Naive thymus-derived CD4-positive, alpha-beta T cell (primary cell): ENCODE measurements around the gene APOA4. TPM values are rescaled to one million over a fixed set of nuclear protein-coding genes. Genes with fewer than 3 reads are reported as not detected.

Experiments
- ATAC-seq: fragments of 150-1000 bp; cut with Tn5 transposase; 2 replicates; pipeline ENCODE4 v1.10.0; 2021; ENCODE audit warnings: mild to moderate bottlenecking, moderate library complexity
- CTCF ChIA-PET: fragments of 350-600 bp; sonication (Branson Sonifier 250); formaldehyde crosslinking; loops from one replicate; lab custom pipeline; 2021; ENCODE audit warnings: antibody characterized with exemption; lab: Charles Lee
- POLR2A ChIA-PET: fragments of 350-600 bp; sonication (Branson Sonifier 250); formaldehyde crosslinking; loops from one replicate; lab custom pipeline; 2021; ENCODE audit warnings: antibody characterized with exemption, inconsistent platforms; lab: Charles Lee
- DNase-seq, 9 donors: peaks; one replicate each; pipeline versions ENCODE4 v3.0.0 to v3.0.0-alpha.2; 2020 to 2022; ENCODE audit warnings: mixed read lengths in 1 of 9
- H3K27ac ChIP-seq: one replicate; pipeline ENCODE4 v1.7.0; 2013; ENCODE audit warnings: mild to moderate bottlenecking, low read depth, low read length, moderate library complexity
- H3K27me3 ChIP-seq, 2 donors: one replicate each; pipeline ENCODE4 v1.7.0; 2013; ENCODE audit warnings: low read length in 2 of 2, mild to moderate bottlenecking in 2 of 2, moderate library complexity in 2 of 2; ENCODE audit not compliant: control insufficient read depth in 2 of 2, insufficient read depth in 2 of 2
- H3K36me3 ChIP-seq, 3 experiments: 1 replicate in 2 of 3; 2 replicates in 1 of 3; pipeline ENCODE4 v1.7.0; 2013; ENCODE audit warnings: low read length in 3 of 3, mild to moderate bottlenecking in 3 of 3, moderate library complexity in 1 of 3; ENCODE audit not compliant: insufficient read depth in 3 of 3, control insufficient read depth in 2 of 3
- H3K4me1 ChIP-seq, 2 donors: one replicate each; pipeline ENCODE4 v1.7.0; 2013; ENCODE audit warnings: low read length in 2 of 2, mild to moderate bottlenecking in 2 of 2, moderate library complexity in 1 of 2; ENCODE audit not compliant: control insufficient read depth in 2 of 2, insufficient read depth in 2 of 2
- H3K4me3 ChIP-seq: 2 replicates; pipeline ENCODE4 v1.7.0; 2013; ENCODE audit warnings: mild to moderate bottlenecking, low read length
- H3K9me3 ChIP-seq, 3 experiments: 1 replicate in 2 of 3; 2 replicates in 1 of 3; pipeline ENCODE4 v1.7.0; 2013; ENCODE audit warnings: low read length in 3 of 3; ENCODE audit not compliant: control insufficient read depth in 2 of 3
- H3K27ac Mint-ChIP-seq, 9 donors: one replicate each; pipeline ENCODE4 v1.8.0; 2020 to 2022; ENCODE audit warnings: mixed read lengths in 9 of 9, mild to moderate bottlenecking in 8 of 9, moderate library complexity in 5 of 9, inconsistent platforms in 2 of 9
- H3K27me3 Mint-ChIP-seq, 5 donors: one replicate each; pipeline ENCODE4 v1.8.0; 2021 to 2022; ENCODE audit warnings: mixed read lengths in 5 of 5, mild to moderate bottlenecking in 1 of 5
- H3K36me3 Mint-ChIP-seq, 5 donors: one replicate each; pipeline ENCODE4 v1.8.0; 2020 to 2022; ENCODE audit warnings: mixed read lengths in 5 of 5, mild to moderate bottlenecking in 3 of 5, inconsistent platforms in 1 of 5
- H3K4me1 Mint-ChIP-seq, 7 donors: one replicate each; pipeline ENCODE4 v1.8.0; 2020 to 2022; ENCODE audit warnings: mixed read lengths in 7 of 7, mild to moderate bottlenecking in 3 of 7, inconsistent platforms in 1 of 7
- H3K4me3 Mint-ChIP-seq, 10 donors: one replicate each; pipeline ENCODE4 v1.8.0; 2020 to 2022; ENCODE audit warnings: mild to moderate bottlenecking in 10 of 10, mixed read lengths in 10 of 10, moderate library complexity in 6 of 10, inconsistent platforms in 2 of 10
- H3K9me3 Mint-ChIP-seq, 11 donors: one replicate each; pipeline ENCODE4 v1.8.0; 2020 to 2022; ENCODE audit warnings: mixed read lengths in 11 of 11, mild to moderate bottlenecking in 4 of 11, inconsistent platforms in 1 of 11, moderate library complexity in 1 of 11
- intact Hi-C, 2 donors: fragments of 100-400 bp; cut with micrococcal nuclease; formaldehyde crosslinking; loops; one replicate each; pipeline ENCODE4 v1.15.1; 2023
- polyA plus RNA-seq, 2 donors: library from polyadenylated mRNA; unstranded; fragments of 300-500 nt; fragmentation: Illumina TruSeq; gene quantifications; one replicate each; pipeline ENCODE4 v1.2.3, GENCODE V29; 2021
- total RNA-seq, 6 experiments: library from RNA in 5 of 6; stranded (reverse) in 5 of 6; gene quantifications; 1 replicate in 5 of 6; 2 replicates in 1 of 6; pipeline ENCODE4 v1.2.3 and lab custom pipeline; 2021 to 2026

Gene APOA4
- total and polyA plus RNA-seq, 7 experiments from 2014 or later, result not detected

DNA sequence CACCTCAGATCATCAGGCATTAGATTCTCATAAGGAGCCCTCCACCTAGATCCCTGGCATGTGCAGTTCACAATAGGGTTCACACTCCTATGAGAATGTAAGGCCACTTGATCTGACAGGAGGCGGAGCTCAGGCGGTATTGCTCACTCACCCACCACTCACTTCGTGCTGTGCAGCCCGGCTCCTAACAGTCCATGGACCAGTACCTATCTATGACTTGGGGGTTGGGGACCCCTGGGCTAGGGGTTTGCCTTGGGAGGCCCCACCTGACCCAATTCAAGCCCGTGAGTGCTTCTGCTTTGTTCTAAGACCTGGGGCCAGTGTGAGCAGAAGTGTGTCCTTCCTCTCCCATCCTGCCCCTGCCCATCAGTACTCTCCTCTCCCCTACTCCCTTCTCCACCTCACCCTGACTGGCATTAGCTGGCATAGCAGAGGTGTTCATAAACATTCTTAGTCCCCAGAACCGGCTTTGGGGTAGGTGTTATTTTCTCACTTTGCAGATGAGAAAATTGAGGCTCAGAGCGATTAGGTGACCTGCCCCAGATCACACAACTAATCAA lies 8.8 kb upstream of the APOA4 start:
- Histone ChIP-seq H3K9me3 (no peaks in the 10 kb centered on the region), H3K27me3 (no peaks in the 10 kb centered on the region), H3K4me1 (peaks cover 4 to 9% of the 10 kb centered on the region in 2 donors), H3K27ac (no peak overlapping the region), H3K4me3 (no peak overlapping the region), H3K36me3 (no peaks in the 10 kb centered on the region)
- CTCF ChIA-PET, result interaction anchor here (1.7 kb wide), 1 partner anchor 10 kb away, joined by 4 read pairs; no protein-coding TSS in a partner anchor
- Mint-ChIP-seq H3K27me3 (peaks cover 0 to 4% (median 0%) of the 10 kb centered on the region in 5 donors), H3K27ac (no peak overlapping the region), H3K36me3 (no peaks in the 10 kb centered on the region), H3K4me3 (no peak overlapping the region), H3K9me3 (no peaks in the 10 kb centered on the region), H3K4me1 (peaks cover 4 to 17% (median 9%) of the 10 kb centered on the region in 7 donors)
- no peak for ATAC-seq
- DNase-seq, result no peak
- POLR2A ChIA-PET, result no interaction called here
- intact Hi-C loops, result no loop called here

GRCh38 chr11:116830184-116830912 lies 7.2 kb upstream of the APOA4 start:
- no peak for ATAC-seq
- H3K9me3 Mint-ChIP-seq, result no peaks in the 10 kb centered on the region
- H3K4me1 Mint-ChIP-seq, result peaks cover under 1 to 8% (median 7%) of the 10 kb centered on the region in 7 donors
- Histone ChIP-seq H3K36me3 (no peaks in the 10 kb centered on the region), H3K4me1 (peaks cover 0 to 3% of the 10 kb centered on the region in 2 donors), H3K27me3 (no peaks in the 10 kb centered on the region), H3K4me3 (no peak overlapping the region), H3K27ac (no peak overlapping the region), H3K9me3 (no peaks in the 10 kb centered on the region)
- ChIA-PET POLR2A (no interaction called here), CTCF (interaction anchor here (0.6 to 1.7 kb wide), 2 partner anchors 9 to 49 kb away, joined by 3 to 4 read pairs; no protein-coding TSS in a partner anchor)
- no peaks in the 10 kb centered on the region for H3K36me3 Mint-ChIP-seq
- no peak overlapping the region for H3K27ac Mint-ChIP-seq
- DNase-seq, result no peak
- H3K4me3 Mint-ChIP-seq, result no peak overlapping the region
- peaks cover 0 to 4% (median 0%) of the 10 kb centered on the region in 5 donors for H3K27me3 Mint-ChIP-seq
- intact Hi-C loops, result no loop called here

- DNase-seq (no peak), ATAC-seq (no peak)
- Histone ChIP-seq H3K27me3 (no peaks in the 10 kb centered on the region), H3K27ac (no peak within 1 kb of the TSS), H3K9me3 (no peaks in the 10 kb centered on the region), H3K36me3 (no peaks in the 10 kb centered on the region), H3K4me3 (no peak within 1 kb of the TSS), H3K4me1 (no peaks in the 10 kb centered on the region)
- no peaks in the 10 kb centered on the region for H3K9me3 Mint-ChIP-seq
- intact Hi-C loops, result no loop called here
- peaks cover 0 to 2% (median under 1%) of the 10 kb centered on the region in 7 donors for H3K4me1 Mint-ChIP-seq
- ChIA-PET CTCF (no interaction called here), POLR2A (no interaction called here)
- H3K27ac Mint-ChIP-seq, result no peak within 1 kb of the TSS
- H3K4me3 Mint-ChIP-seq, result no peak within 1 kb of the TSS
- no peaks in the 10 kb centered on the region for H3K27me3 Mint-ChIP-seq
- no peaks in the 10 kb centered on the region for H3K36me3 Mint-ChIP-seq
These were observed 6.5 kb upstream of the APOA4 start, which contains the start of gene APOC3 for GRCh38 chr11:116829525-116830183. APOC3 (plus strand) TSS chr11:116829907; CDS start chr11:116830583, 676 bp downstream.

GRCh38 chr11:116828632-116829524 lies 5.8 kb upstream of the APOA4 start:
- no peaks in the 10 kb centered on the region for H3K9me3 ChIP-seq
- H3K36me3 Mint-ChIP-seq, result no peaks in the 10 kb centered on the region
- no peak overlapping the region for H3K4me3 ChIP-seq
- no peaks in the 10 kb centered on the region for H3K4me1 ChIP-seq
- H3K36me3 ChIP-seq, result no peaks in the 10 kb centered on the region
- H3K4me3 Mint-ChIP-seq, result no peak overlapping the region
- POLR2A ChIA-PET, result no interaction called here
- no peaks in the 10 kb centered on the region for H3K27me3 ChIP-seq
- H3K9me3 Mint-ChIP-seq, result no peaks in the 10 kb centered on the region
- CTCF ChIA-PET, result no interaction called here
- no peaks in the 10 kb centered on the region for H3K27me3 Mint-ChIP-seq
- no peak overlapping the region for H3K27ac Mint-ChIP-seq
- intact Hi-C loops, result no loop called here
- DNase-seq (no peak), ATAC-seq (no peak)
- H3K27ac ChIP-seq, result no peak overlapping the region
- no peaks in the 10 kb centered on the region for H3K4me1 Mint-ChIP-seq

GRCh38 chr11:116827461-116827860 lies 4.4 kb upstream of the APOA4 start:
- Mint-ChIP-seq H3K27me3 (no peaks in the 10 kb centered on the region), H3K27ac (no peak overlapping the region), H3K4me3 (no peak overlapping the region), H3K4me1 (no peaks in the 10 kb centered on the region), H3K9me3 (no peaks in the 10 kb centered on the region), H3K36me3 (no peaks in the 10 kb centered on the region)
- POLR2A ChIA-PET, result no interaction called here
- no peak for ATAC-seq
- no peak overlapping the region for H3K4me3 ChIP-seq
- H3K27me3 ChIP-seq, result no peaks in the 10 kb centered on the region
- CTCF ChIA-PET, result no interaction called here
- no peaks in the 10 kb centered on the region for H3K4me1 ChIP-seq
- intact Hi-C loops, result no loop called here
- H3K36me3 ChIP-seq, result no peaks in the 10 kb centered on the region
- no peaks in the 10 kb centered on the region for H3K9me3 ChIP-seq
- no peak for DNase-seq
- no peak overlapping the region for H3K27ac ChIP-seq

DNA sequence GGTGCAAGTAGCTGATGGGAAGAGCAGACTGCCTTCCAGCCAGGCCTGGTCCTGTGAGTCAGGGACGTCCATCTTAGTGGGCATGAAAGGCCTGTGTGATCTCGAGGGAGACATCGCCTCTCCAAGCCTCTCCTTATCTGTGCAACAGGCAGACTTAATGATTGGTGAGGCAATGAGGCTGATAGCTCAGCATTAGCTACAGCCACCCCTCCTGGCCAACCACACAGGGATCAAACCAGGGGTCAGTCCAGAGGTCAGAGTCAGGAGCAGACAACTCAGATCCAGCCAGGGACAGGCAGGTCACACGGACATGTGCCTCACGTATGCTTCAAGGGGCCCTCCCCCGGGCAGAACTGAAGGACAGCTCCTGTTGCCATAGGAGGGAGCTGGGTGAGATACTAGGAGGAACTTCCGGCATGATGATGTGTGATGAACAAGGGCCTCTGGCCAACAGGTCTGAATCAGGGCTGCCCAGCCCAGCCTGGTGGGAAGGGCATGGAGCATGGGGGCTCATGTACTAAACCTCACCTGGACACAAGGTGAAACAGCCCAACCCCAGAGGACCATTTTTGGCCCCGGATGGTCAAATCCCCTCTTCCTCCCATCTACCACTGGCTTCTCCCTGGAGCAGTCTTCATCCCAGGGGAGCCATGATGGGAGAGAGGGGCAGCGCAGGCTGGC lies 3.8 kb upstream of the APOA4 start:
- intact Hi-C loops, result no loop called here
- Mint-ChIP-seq H3K4me1 (no peaks in the 10 kb centered on the region), H3K4me3 (no peak overlapping the region), H3K36me3 (no peaks in the 10 kb centered on the region), H3K27me3 (no peaks in the 10 kb centered on the region), H3K27ac (no peak overlapping the region), H3K9me3 (no peaks in the 10 kb centered on the region)
- Histone ChIP-seq H3K36me3 (no peaks in the 10 kb centered on the region), H3K27me3 (no peaks in the 10 kb centered on the region), H3K4me1 (no peaks in the 10 kb centered on the region), H3K9me3 (no peaks in the 10 kb centered on the region), H3K4me3 (no peak overlapping the region), H3K27ac (no peak overlapping the region)
- ATAC-seq (no peak), DNase-seq (no peak)
- ChIA-PET CTCF (no interaction called here), POLR2A (no interaction called here)
